ENCODE results near the gene HNRNPA1L2.
A peak's percentile ranks its signal among the peaks of the same experiment; 100 is the strongest.
"Not testable (repeated sequence)": the region's sequence is repeated elsewhere in the genome, so short reads cannot be mapped to it uniquely, and the experiment has no call there.

Gene HNRNPA1L2

DNA sequence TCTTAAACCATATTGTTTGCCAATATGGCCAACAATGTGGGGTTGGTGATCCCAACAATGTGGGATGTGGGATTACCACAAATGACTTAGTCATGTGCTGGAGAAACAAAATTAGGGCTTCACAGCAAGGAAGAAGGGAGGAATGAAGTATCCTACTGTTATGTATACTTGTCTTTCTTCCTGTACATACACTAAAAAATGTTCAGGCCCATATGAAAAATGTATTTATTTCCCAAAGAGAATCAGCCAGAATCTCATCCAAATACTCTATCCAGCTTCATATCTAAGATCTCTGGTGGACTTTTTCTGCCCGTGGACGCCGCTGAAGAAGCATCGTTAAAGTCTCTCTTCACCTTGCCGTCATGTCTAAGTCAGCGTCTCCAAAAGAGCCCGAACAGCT is at the start of gene HNRNPA1L2:
TSS of gene HNRNPA1L2 (plus strand) at position 301 of the 400 bp plus-strand sequence. CDS start at position 363, 62 bp downstream.
- no peaks in the 10 kb centered on the region for H3K4me1 ChIP-seq (ENCODE audit: control insufficient read depth, insufficient read depth, low read length)
- no peaks in the 10 kb centered on the region for H3K9me3 ChIP-seq (ENCODE audit: control insufficient read depth, low read length)
- H3K36me3 ChIP-seq (ENCODE audit: control insufficient read depth, insufficient read depth, low read length): no peaks in the 10 kb centered on the region
- H3K4me3 ChIP-seq (ENCODE audit: low read length): no peak within 1 kb of the TSS
- H3K9ac ChIP-seq (ENCODE audit: low read length): no peak within 1 kb of the TSS
- no peaks in the 10 kb centered on the region for H3K27me3 ChIP-seq (ENCODE audit: control insufficient read depth, insufficient read depth, low read length)

DNA sequence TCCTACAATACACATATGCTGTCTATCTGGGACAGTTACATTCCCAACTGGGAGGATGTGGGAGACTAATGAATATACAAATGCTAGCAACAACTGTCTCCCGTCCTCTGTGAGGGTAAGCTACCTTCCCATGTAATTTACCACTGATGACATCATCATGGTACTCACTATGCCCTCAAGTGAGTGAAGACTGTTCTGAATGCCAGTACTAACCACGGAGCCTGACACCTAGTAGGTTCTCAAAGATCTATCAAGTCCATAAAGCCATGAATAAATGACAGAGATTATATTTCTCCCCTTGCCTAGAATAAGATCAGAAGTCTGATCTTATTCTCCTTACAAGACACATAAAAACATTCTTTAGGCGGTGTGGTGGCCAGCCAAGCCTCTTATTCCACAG is 49.1 kb upstream of the HNRNPA1L2 start:
- not testable (repeated sequence) for H3K9me3 ChIP-seq (ENCODE audit: control insufficient read depth, low read length); H3K27me3 ChIP-seq (ENCODE audit: control insufficient read depth, insufficient read depth, low read length); H3K4me3 ChIP-seq (ENCODE audit: low read length); H3K9ac ChIP-seq (ENCODE audit: low read length); H3K36me3 ChIP-seq (ENCODE audit: control insufficient read depth, insufficient read depth, low read length); H3K4me1 ChIP-seq (ENCODE audit: control insufficient read depth, insufficient read depth, low read length)

DNA sequence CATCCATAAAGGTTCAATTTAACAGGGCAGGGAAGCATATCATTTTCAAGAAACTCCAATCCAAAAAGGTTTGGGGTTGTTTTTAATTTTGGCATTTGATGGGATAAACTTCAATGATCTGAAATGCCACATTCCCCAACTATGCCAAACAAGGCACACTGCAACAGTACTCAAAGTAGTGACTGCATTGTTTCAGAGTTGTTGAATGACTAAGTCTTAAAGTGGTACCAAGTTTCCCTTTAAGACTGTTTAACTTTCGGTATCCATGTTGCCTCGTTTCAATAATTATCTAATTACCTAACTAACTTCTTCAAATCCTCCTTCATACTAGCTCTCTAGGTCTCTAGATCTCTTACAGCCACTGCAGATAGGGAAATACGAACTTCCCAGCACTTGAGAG is 48.4 kb upstream of the HNRNPA1L2 start:
- not testable (repeated sequence) for H3K9ac ChIP-seq (ENCODE audit: low read length); H3K4me3 ChIP-seq (ENCODE audit: low read length); H3K36me3 ChIP-seq (ENCODE audit: control insufficient read depth, insufficient read depth, low read length); H3K9me3 ChIP-seq (ENCODE audit: control insufficient read depth, low read length); H3K4me1 ChIP-seq (ENCODE audit: control insufficient read depth, insufficient read depth, low read length)
- peaks cover 11% of the 10 kb centered on the region for H3K27me3 ChIP-seq (ENCODE audit: control insufficient read depth, insufficient read depth, low read length)

DNA sequence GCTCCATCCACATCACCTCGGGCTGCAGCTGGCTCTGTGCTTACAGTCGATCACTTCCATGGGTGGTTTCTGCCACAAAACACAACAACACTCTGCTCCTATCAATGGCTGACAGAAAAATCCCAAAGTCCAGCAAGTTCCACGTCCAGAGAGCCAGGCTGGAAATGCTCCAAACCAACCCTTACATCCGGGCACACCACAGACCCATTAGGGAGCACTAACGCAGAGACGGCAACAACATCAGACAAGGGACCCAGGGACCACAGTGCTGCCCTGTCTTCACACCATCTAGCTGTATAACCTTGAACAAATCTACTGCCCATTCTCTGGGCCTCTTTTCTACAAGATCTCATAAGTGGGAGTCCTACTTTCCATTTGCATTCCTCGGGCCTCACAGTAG is 47.9 kb upstream of the HNRNPA1L2 start:
- not testable (repeated sequence) for H3K4me3 ChIP-seq (ENCODE audit: low read length); H3K9ac ChIP-seq (ENCODE audit: low read length); H3K4me1 ChIP-seq (ENCODE audit: control insufficient read depth, insufficient read depth, low read length); H3K36me3 ChIP-seq (ENCODE audit: control insufficient read depth, insufficient read depth, low read length); H3K9me3 ChIP-seq (ENCODE audit: control insufficient read depth, low read length)
- H3K27me3 ChIP-seq (ENCODE audit: control insufficient read depth, insufficient read depth, low read length): peaks cover 13% of the 10 kb centered on the region

DNA sequence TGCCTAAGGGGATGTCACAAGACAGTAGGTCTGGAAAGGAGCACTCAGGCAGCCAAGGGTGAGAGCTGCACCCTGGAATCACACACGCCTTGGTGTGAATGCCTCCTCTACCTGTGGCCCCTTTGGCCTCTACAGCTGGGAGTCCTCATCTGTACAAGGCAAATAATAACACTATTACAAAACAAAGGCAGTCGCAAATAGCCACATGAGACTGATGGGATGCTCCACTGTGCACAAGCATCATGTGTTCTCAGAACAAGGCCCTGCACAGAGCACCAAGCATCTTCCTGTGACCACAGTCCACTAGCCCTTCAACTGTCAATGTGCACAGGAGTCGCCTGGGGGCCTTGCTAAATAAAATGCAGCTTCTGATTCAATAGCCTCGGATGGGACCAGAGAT is 44.6 kb upstream of the HNRNPA1L2 start:
- no peaks in the 10 kb centered on the region for H3K36me3 ChIP-seq (ENCODE audit: control insufficient read depth, insufficient read depth, low read length)
- H3K27me3 ChIP-seq (ENCODE audit: control insufficient read depth, insufficient read depth, low read length): peaks cover 18% of the 10 kb centered on the region
- H3K4me3 ChIP-seq (ENCODE audit: low read length): no peak overlapping the region
- no peak overlapping the region for H3K9ac ChIP-seq (ENCODE audit: low read length)
- peaks cover 7% of the 10 kb centered on the region for H3K4me1 ChIP-seq (ENCODE audit: control insufficient read depth, insufficient read depth, low read length)
- H3K9me3 ChIP-seq (ENCODE audit: control insufficient read depth, low read length): no peaks in the 10 kb centered on the region

DNA sequence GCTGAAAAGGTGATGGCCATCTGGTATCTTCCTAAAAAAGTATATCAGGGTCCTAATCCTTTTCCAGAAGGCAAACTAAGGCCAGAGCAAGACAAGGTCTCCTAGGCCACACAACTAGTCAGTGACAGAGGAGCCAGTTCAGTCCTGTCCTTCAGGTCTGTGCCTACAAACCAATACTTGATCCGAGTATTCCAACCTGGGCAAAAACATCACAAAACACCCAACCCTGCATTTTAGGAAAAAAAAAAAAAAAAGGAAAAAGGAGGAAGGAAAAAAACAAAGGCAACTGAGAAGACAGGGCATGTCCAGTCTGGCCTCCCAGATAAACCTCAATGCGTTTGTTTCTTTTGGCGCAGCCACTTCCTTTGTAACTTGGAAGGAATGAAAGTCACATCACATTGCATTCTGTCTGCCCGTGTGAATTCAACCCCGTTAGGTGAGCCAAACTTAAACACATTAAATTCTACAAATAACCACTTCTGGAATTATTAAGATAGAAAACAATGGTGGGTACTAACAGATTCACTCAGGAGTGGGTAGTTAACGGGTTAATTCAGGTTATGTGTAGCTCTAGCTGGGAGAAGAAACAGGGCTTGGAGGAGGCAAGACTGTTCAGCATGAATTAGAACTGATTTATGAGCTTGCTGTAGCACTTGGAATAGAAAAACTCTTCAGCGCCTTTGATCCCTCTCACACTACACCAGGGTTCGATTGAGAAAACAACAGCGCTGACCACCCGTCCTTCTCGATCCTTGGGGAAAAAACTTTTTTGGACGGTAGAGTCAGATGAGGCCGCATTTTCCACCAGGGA is 43.0 kb upstream of the HNRNPA1L2 start:
- peaks cover 7% of the 10 kb centered on the region for H3K4me1 ChIP-seq (ENCODE audit: control insufficient read depth, insufficient read depth, low read length)
- peak overlapping the region; percentile 50 for H3K9ac ChIP-seq (ENCODE audit: low read length)
- H3K36me3 ChIP-seq (ENCODE audit: control insufficient read depth, insufficient read depth, low read length): no peaks in the 10 kb centered on the region
- H3K27me3 ChIP-seq (ENCODE audit: control insufficient read depth, insufficient read depth, low read length): peaks cover 18% of the 10 kb centered on the region
- no peak overlapping the region for H3K4me3 ChIP-seq (ENCODE audit: low read length)
- H3K9me3 ChIP-seq (ENCODE audit: control insufficient read depth, low read length): no peaks in the 10 kb centered on the region

DNA sequence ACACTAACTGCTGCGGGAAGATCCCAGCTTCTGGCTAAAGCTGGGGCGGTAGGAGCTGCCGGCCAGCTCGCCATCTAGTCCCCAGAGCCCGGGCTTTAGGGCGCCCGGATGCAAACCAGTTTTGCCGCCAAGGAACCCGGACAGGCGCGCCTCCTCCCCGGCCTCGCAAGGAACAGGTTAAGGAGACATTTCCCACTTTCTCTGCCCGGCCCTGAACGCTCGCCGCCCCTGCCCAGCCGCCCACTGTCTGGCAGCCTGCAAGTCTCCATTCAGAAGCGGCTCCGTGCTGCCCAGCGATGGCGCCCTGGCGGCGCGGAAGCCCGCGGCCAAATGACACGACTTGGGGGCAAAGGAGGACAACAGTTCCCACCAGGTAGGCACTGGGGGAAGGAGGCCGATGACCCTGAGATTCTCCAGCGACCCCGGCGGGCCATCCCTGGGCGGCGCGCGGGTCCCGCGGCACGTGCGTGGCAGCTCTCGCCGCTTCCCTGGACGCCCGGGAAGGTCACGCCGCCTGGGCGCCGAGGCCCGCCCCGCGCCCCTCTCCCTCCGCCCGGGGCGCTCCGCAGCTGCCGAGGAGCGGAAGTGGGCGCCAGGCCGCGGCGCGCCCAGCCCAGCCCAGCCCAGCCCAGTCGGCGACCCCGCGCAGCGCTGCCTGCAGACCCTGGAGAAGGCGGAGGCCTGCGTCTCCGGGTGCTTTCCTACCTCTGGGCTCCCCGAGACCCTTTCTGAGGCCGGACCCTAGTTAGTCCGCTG is 42.2 kb upstream of the HNRNPA1L2 start:
- peak overlapping the region; percentile 50 for H3K9ac ChIP-seq (ENCODE audit: low read length)
- H3K36me3 ChIP-seq (ENCODE audit: control insufficient read depth, insufficient read depth, low read length): no peaks in the 10 kb centered on the region
- no peak overlapping the region for H3K4me3 ChIP-seq (ENCODE audit: low read length)
- H3K27me3 ChIP-seq (ENCODE audit: control insufficient read depth, insufficient read depth, low read length): peaks cover 18% of the 10 kb centered on the region
- H3K4me1 ChIP-seq (ENCODE audit: control insufficient read depth, insufficient read depth, low read length): peaks cover 7% of the 10 kb centered on the region
- H3K9me3 ChIP-seq (ENCODE audit: control insufficient read depth, low read length): no peaks in the 10 kb centered on the region

DNA sequence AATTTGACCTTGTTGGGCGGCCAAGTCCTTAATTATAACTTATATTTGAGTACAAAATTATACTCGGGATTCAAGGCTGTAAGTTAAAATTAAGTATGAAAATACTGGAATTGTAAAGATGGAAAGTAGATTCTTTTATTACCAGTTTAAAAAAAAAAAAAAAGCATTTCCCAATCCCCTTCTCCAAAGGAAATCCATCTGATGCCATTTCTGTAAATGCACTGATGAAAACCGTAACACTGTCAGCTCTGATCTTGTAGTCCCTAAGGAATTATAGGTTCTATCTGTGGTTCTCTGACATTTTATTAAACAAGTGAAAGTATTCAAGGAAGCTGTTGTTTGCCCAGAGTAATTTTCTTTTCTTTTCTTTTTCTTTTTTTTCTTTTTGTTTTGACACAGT is 41.6 kb upstream of the HNRNPA1L2 start:
- Histone ChIP-seq H3K27me3 (ENCODE audit: control insufficient read depth, insufficient read depth, low read length) (peaks cover 18% of the 10 kb centered on the region), H3K36me3 (ENCODE audit: control insufficient read depth, insufficient read depth, low read length) (no peaks in the 10 kb centered on the region), H3K9ac (ENCODE audit: low read length) (no peak overlapping the region), H3K9me3 (ENCODE audit: control insufficient read depth, low read length) (no peaks in the 10 kb centered on the region), H3K4me3 (ENCODE audit: low read length) (no peak overlapping the region), H3K4me1 (ENCODE audit: control insufficient read depth, insufficient read depth, low read length) (peaks cover 7% of the 10 kb centered on the region)

DNA sequence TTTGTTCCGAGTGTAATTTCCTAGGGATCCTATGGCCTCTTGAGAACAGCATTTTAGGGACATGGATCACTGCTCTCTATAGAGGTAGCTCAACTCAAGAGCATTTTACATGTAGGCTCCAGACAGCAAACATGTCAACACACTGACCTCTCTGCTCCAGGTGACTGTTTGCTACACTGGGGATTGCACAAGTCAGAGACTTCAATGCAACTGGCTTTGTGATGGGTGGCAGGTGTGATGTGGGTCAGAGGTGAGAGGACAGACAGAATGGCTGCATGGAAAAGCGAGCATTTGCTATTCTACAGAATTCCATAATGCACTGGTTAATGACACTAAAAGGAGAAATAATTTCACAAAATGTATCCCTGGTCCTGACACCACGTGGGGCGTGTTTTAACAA is 38.9 kb upstream of the HNRNPA1L2 start:
- H3K4me3 ChIP-seq (ENCODE audit: low read length); H3K27me3 ChIP-seq (ENCODE audit: control insufficient read depth, insufficient read depth, low read length); H3K9ac ChIP-seq (ENCODE audit: low read length); H3K4me1 ChIP-seq (ENCODE audit: control insufficient read depth, insufficient read depth, low read length); H3K9me3 ChIP-seq (ENCODE audit: control insufficient read depth, low read length); H3K36me3 ChIP-seq (ENCODE audit: control insufficient read depth, insufficient read depth, low read length): not testable (repeated sequence)

DNA sequence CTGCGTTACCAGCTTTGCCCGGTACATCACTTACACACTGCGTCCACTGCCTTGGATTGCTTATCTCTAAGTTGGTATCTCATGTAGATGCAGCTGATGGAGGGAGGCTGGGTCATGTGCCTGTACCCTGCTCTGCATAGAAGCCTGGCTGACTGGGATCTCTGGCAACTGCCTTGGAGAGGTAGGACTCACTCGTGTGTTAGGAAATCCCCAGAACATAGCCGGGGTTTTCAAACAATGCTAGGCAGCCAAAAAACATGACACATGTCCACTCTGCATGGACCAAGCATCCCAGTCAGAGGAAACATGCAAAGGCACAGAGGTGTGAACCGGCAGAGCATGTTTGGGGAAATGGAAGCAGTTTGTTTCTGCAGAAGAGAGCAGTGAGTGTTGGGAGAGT is 36.1 kb upstream of the HNRNPA1L2 start:
- H3K36me3 ChIP-seq (ENCODE audit: control insufficient read depth, insufficient read depth, low read length); H3K4me1 ChIP-seq (ENCODE audit: control insufficient read depth, insufficient read depth, low read length); H3K4me3 ChIP-seq (ENCODE audit: low read length): not testable (repeated sequence)

DNA sequence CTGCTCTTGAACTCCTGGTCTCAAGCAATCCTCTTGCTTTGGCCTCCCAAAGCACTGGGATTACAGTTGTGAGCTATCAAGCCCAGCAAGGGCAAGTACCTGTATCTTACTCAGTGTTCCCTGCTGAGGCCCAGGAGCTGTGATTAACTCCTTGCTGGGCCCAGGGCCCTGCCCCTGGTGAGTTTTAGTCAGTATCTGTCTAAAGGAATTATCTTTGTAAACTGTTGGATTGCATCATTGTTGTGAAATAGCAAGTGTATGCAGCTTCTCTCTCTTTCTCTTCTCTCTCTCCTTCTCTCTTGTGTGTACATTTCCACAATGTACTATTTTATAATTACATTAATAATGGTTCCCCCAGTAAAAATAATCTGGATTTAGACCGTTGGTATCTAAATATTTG is 35.4 kb upstream of the HNRNPA1L2 start:
- not testable (repeated sequence) for H3K4me1 ChIP-seq (ENCODE audit: control insufficient read depth, insufficient read depth, low read length); H3K9me3 ChIP-seq (ENCODE audit: control insufficient read depth, low read length); H3K4me3 ChIP-seq (ENCODE audit: low read length); H3K27me3 ChIP-seq (ENCODE audit: control insufficient read depth, insufficient read depth, low read length); H3K9ac ChIP-seq (ENCODE audit: low read length); H3K36me3 ChIP-seq (ENCODE audit: control insufficient read depth, insufficient read depth, low read length)

More for the DNA sequence above, 36.1 kb upstream of the HNRNPA1L2 start:
- not testable (repeated sequence) for H3K27me3 ChIP-seq (ENCODE audit: control insufficient read depth, insufficient read depth, low read length); H3K9me3 ChIP-seq (ENCODE audit: control insufficient read depth, low read length); H3K9ac ChIP-seq (ENCODE audit: low read length)

DNA sequence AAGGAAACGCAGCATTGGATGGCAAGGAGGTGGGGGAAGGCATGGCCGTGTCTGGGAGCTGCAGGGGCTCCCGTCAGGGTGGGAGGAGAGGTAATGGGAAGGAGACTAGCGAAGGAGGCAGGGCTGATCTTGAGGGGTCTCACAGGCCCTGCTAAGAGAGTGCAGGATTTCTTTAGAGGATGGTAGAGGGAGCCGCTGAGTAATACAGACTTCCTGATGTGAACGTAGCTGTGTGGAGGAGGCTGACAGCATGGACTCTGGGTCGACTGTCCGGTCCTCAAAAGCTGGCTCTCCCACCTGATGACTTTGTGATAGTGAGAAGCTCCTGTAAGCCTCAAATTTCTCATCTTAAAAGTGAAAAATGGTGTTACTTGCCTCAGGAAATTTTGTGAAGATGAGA is 34.0 kb upstream of the HNRNPA1L2 start:
- H3K4me3 ChIP-seq (ENCODE audit: low read length); H3K9me3 ChIP-seq (ENCODE audit: control insufficient read depth, low read length); H3K4me1 ChIP-seq (ENCODE audit: control insufficient read depth, insufficient read depth, low read length): not testable (repeated sequence)

More for the DNA sequence above, 34.0 kb upstream of the HNRNPA1L2 start:
- H3K27me3 ChIP-seq (ENCODE audit: control insufficient read depth, insufficient read depth, low read length); H3K9ac ChIP-seq (ENCODE audit: low read length); H3K36me3 ChIP-seq (ENCODE audit: control insufficient read depth, insufficient read depth, low read length): not testable (repeated sequence)
